K562 (cell line): ENCODE measurements around the gene CCDC97. TPM values are rescaled to one million over a fixed set of nuclear protein-coding genes. Genes with fewer than 3 reads are reported as not detected.
A peak's percentile ranks its signal among the peaks of the same experiment; 100 is the strongest.

Experiments used
- ATAC-seq: fragments of 200-7000 bp; cut with Tn5 transposase; 3 replicates; pipeline ENCODE4 v1.9.1; 2020; ENCODE audit warnings: moderate library complexity
- BruUV-seq: library from RNA; stranded (reverse); fragments of 400-500 nt; replicated peaks from 2 replicates; lab custom pipeline; 2021; lab: Mats Ljungman, UMichigan
- CTCF ChIA-PET: fragments of 300-600 bp; formaldehyde crosslinking; extraction: SDS; loops from one replicate; lab custom pipeline; 2021; ENCODE audit warnings: low intra/inter-chr PET ratio; lab: Yijun Ruan, JAX
- POLR2A ChIA-PET: fragments of 300-600, 350-650 bp; sonication (Branson Sonifier 250); formaldehyde crosslinking; extraction: SDS; loops from one replicate; lab custom pipeline; 2021; ENCODE audit warnings: antibody characterized with exemption, inconsistent platforms; lab: Yijun Ruan, JAX
- DNase-seq, 4 experiments: peaks; one replicate each; pipeline versions ENCODE4 v3.0.0 to v3.0.0-alpha.2; 2011 to 2018; ENCODE audit warnings: low spot score in 3 of 4, mixed read lengths in 3 of 4; ENCODE audit errors: extremely low read depth in 1 of 4
- FAIRE-seq: peaks from 2 replicates; lab custom pipeline; 2011; peaks lifted over from hg19 to GRCh38; lab: Jason Lieb, UNC
- H2AFZ ChIP-seq: 2 replicates; pipeline ENCODE4 v1.6.0; 2011; ENCODE audit warnings: low read depth, low read length, control low read depth, inconsistent platforms
- H3K27ac ChIP-seq: fragments of 200-600 bp; 3 replicates; pipeline ENCODE4 v1.8.0; 2011; ENCODE audit warnings: low read depth, mild to moderate bottlenecking, control low read depth, inconsistent platforms, low read length, moderate library complexity, mixed read lengths; ENCODE audit errors: extremely low read depth
- H3K27me3 ChIP-seq, 2 experiments: fragments of 300-600 bp in 1 of 2; 2 replicates in 1 of 2; 3 replicates in 1 of 2; pipeline versions ENCODE4 v1.6.0 to v1.8.0; 2011; ENCODE audit warnings: inconsistent platforms in 2 of 2, low read length in 2 of 2, mild to moderate bottlenecking in 1 of 2, mixed read lengths in 1 of 2, moderate library complexity in 1 of 2; ENCODE audit not compliant: control insufficient read depth in 2 of 2, insufficient read depth in 2 of 2
- H3K36me3 ChIP-seq: fragments of 300-600 bp; 3 replicates; pipeline ENCODE4 v1.8.0; 2011; ENCODE audit warnings: mild to moderate bottlenecking, low read length, inconsistent platforms; ENCODE audit not compliant: control insufficient read depth, insufficient read depth
- H3K4me1 ChIP-seq, 2 experiments: fragments of 200-600 bp in 1 of 2; replicated peaks in 1 of 2; 2 replicates in 1 of 2; 3 replicates in 1 of 2; pipeline versions ENCODE4 v1.5.1 to v1.8.0; 2011; ENCODE audit warnings: inconsistent platforms in 2 of 2, low read length in 2 of 2, mild to moderate bottlenecking in 1 of 2, mixed read lengths in 1 of 2, moderate library complexity in 1 of 2; ENCODE audit not compliant: control insufficient read depth in 2 of 2, insufficient read depth in 2 of 2
- H3K4me2 ChIP-seq: 2 replicates; pipeline ENCODE4 v1.6.1; 2011; ENCODE audit warnings: low read length, control low read depth, inconsistent platforms, mixed read lengths; ENCODE audit not compliant: insufficient read depth
- H3K4me3 ChIP-seq: fragments of 200-600 bp; sonication (generic), shearing (Covaris generic); 2 replicates; pipeline ENCODE4 v1.5.1; 2016; ENCODE audit warnings: control low read depth, inconsistent platforms
- H3K79me2 ChIP-seq: fragments of 200-600 bp; 3 replicates; pipeline ENCODE4 v1.8.0; 2011; ENCODE audit warnings: low read length, inconsistent platforms; ENCODE audit not compliant: control insufficient read depth, insufficient read depth
- H3K9ac ChIP-seq, 2 experiments: 2 replicates each; pipeline versions ENCODE4 v1.6.0 to v1.6.1; 2011; ENCODE audit warnings: low read depth in 2 of 2, low read length in 2 of 2, control low read depth in 1 of 2, inconsistent platforms in 1 of 2, mild to moderate bottlenecking in 1 of 2, mixed read lengths in 1 of 2; ENCODE audit not compliant: insufficient read depth in 1 of 2
- H3K9me1 ChIP-seq: one replicate; pipeline ENCODE4 v1.6.0; 2011; ENCODE audit warnings: inconsistent platforms, mild to moderate bottlenecking, low read length, moderate library complexity; ENCODE audit not compliant: control insufficient read depth, insufficient read depth
- H3K9me3 ChIP-seq: replicated peaks from 2 replicates; pipeline ENCODE4 v1.5.1; 2011; ENCODE audit warnings: low read depth, low read length, inconsistent platforms; ENCODE audit not compliant: control insufficient read depth, insufficient read depth
- H4K20me1 ChIP-seq: replicated peaks from 2 replicates; pipeline ENCODE4 v1.6.1; 2011; ENCODE audit warnings: low read length, inconsistent platforms, mixed read lengths; ENCODE audit not compliant: control insufficient read depth, insufficient read depth
- CBFA2T2 ChIP-seq: fragments of 450-650 bp; conservative IDR thresholded peaks from 2 replicates; pipeline ENCODE4 v1.6.1; 2017; ENCODE audit warnings: mild to moderate bottlenecking
- CCNT2 ChIP-seq: IDR thresholded peaks from 2 replicates; pipeline ENCODE4 v1.6.1; 2011; ENCODE audit warnings: borderline replicate concordance, low read depth, mild to moderate bottlenecking, moderate library complexity, mixed read lengths, low read length; ENCODE audit not compliant: insufficient read length; ENCODE audit errors: extremely low read depth
- EGR1 ChIP-seq: fragments of 450-650 bp; conservative IDR thresholded peaks from 2 replicates; pipeline ENCODE4 v1.6.1; 2017; ENCODE audit warnings: mild to moderate bottlenecking
- HNRNPL ChIP-seq: fragments of 200-400 bp; formaldehyde crosslinking; IDR thresholded peaks from 2 replicates; pipeline ENCODE4 v1.6.1; 2017; ENCODE audit warnings: low read depth, mild to moderate bottlenecking, low read length
- NFYB ChIP-seq: IDR thresholded peaks from 2 replicates; pipeline ENCODE4 v1.6.1; 2011; ENCODE audit warnings: mild to moderate bottlenecking, moderate library complexity; ENCODE audit not compliant: insufficient read length; ENCODE audit errors: extremely low read depth
- TFAM ChIP-seq: fragments of 250-450 bp; sonication (Bioruptor Pico); conservative IDR thresholded peaks from 2 replicates; pipeline ENCODE4 v1.5.0; 2021; ENCODE audit warnings: mild to moderate bottlenecking, moderate library complexity
- ZBTB40 ChIP-seq, 2 experiments: fragments of 450-650 bp in 1 of 2; sonication (generic) in 1 of 2; formaldehyde crosslinking in 1 of 2; IDR thresholded peaks; 2 replicates each; pipeline versions ENCODE4 v1.7.1 to v1.9.0; 2016 to 2022; ENCODE audit warnings: inconsistent platforms in 1 of 2, mild to moderate bottlenecking in 1 of 2, missing genetic modification reagents in 1 of 2
- ZNF384 ChIP-seq: IDR thresholded peaks from 2 replicates; pipeline ENCODE4 v1.6.1; 2012; ENCODE audit warnings: low read depth, low read length, improper control_type of control experiment
- WGBS: fragments of 100-300 bp; shearing (Covaris generic); methylation state at CpG from one replicate; pipeline ENCODE4 v1.1.6; 2016; ENCODE audit warnings: low coverage, mixed read lengths; ENCODE audit not compliant: insufficient coverage; ENCODE audit errors: missing lambda C conversion rate; 5-methylcytosine and 5-hydroxymethylcytosine counted together
- in situ Hi-C: fragments of 300-500 bp; cut with MboI; formaldehyde crosslinking; loops from 4 replicates; pipeline ENCODE4 v1.15.0; 2018; ENCODE audit warnings: inconsistent platforms, mixed read lengths
- intact Hi-C: fragments of 100-400 bp; cut with micrococcal nuclease; formaldehyde crosslinking; loops from 2 replicates; pipeline ENCODE4 v1.14.2; 2022
- polyA plus RNA-seq, 8 experiments: library from polyadenylated mRNA; depleted of rRNA in 4 of 8; stranded (reverse) in 5 of 8; unstranded in 3 of 8; fragments of >200 nt; fragmentation: Nextera tagmentation in 2 of 8; fragmentation: Illumina TruSeq in 1 of 8; extraction: Ambion mirVana in 2 of 8; extraction: Trizol in 1 of 8; gene quantifications; 2 replicates each; pipeline versions ENCODE4 v1.2.1 to v1.2.3, GENCODE V29; 2011 to 2014; ENCODE audit warnings: inconsistent platforms in 1 of 8, missing spikeins in 1 of 8
- total RNA-seq, 7 experiments: library from RNA; depleted of rRNA in 6 of 7; stranded (reverse); fragments of >200 nt in 6 of 7; fragmentation: Illumina TruSeq in 2 of 7; extraction: Trizol in 2 of 7; gene quantifications; 2 replicates each; pipeline versions ENCODE4 v1.2.1 to v1.2.3, GENCODE V29; 2011 to 2021; ENCODE audit warnings: low replicate concordance in 1 of 7

The CCDC97 gene
- total and polyA plus RNA-seq, 9 of the 15 experiments (the other 6 are each of a cell fraction or from before 2014, with no cell fraction given): 0.60 to 16.5 (median 7.0) TPM

GRCh38 chr19:41327076-41327575, 17.2 kb downstream of the CCDC97 start:
- intact Hi-C loops: loop anchor here (10.0 kb wide), 1 partner anchor 238 kb away; no protein-coding TSS in a partner anchor
- CTCF ChIA-PET: interaction anchor here (0.6 kb wide), 1 partner anchor 123 kb away, joined by 4 read pairs; no protein-coding TSS in a partner anchor
- peak overlapping the region; percentile 55 for H3K27ac ChIP-seq
- TF ChIP-seq ZNF384 (no peak), ZBTB40 (IDR thresholded peaks at IDR 0.05) (peak; percentile 43; the same call in 1 of the 2 replicates), ZBTB40 (CRISPR knock-in tag; IDR thresholded peaks at IDR 0.05) (no peak), TFAM (CRISPR knock-in tag) (no peak), HNRNPL (no peak), EGR1 (peak; percentile 34; the same call in 1 of the 2 replicates), CCNT2 (no peak), CBFA2T2 (no peak), NFYB (no peak)

More at GRCh38 chr19:41327076-41327575, 17.2 kb downstream of the CCDC97 start:
- Histone ChIP-seq H3K36me3 (peaks cover 75% of the 10 kb centered on the region), H3K27me3 (no peaks in the 10 kb centered on the region), H3K4me1 (peaks cover 58 to 69% of the 10 kb centered on the region in 2 experiments), H3K4me2 (no peak overlapping the region), H2AFZ (no peak overlapping the region), H3K9me1 (peaks cover 9% of the 10 kb centered on the region), H4K20me1 (peaks cover 3% of the 10 kb centered on the region), H3K79me2 (peaks cover 50% of the 10 kb centered on the region), H3K9me3 (no peaks in the 10 kb centered on the region), H3K9ac (peak overlapping the region in 1 of 2 experiments; percentile 50; a peak in 1 of 4 replicates), H3K4me3 (no peak overlapping the region)
- 79% methylated on average over 6 of the region's 13 CpGs for WGBS
- POLR2A ChIA-PET: interaction anchor here (0.6 to 1.4 kb wide), 4 partner anchors 24 to 287 kb away, joined by 3 to 4 read pairs (median 4); no protein-coding TSS in a partner anchor
- DNase-seq: no peak
- no peak for FAIRE-seq
- no peak for ATAC-seq
- in situ Hi-C loops: no loop called here
- no TSS peak for BruUV-seq
